CD4-positive, alpha-beta T cell treated with Interferon gamma for 1 hour (primary cell): Measurements from ENCODE around the gene SORCS3.

Experiments used
- DNase-seq: peaks from one replicate; pipeline ENCODE4 v3.0.0-alpha.2; 2020

Gene SORCS3

GRCh38 chr10:104780165-104780564, 139.1 kb downstream of the SORCS3 start:
- no peak for DNase-seq

GRCh38 chr10:104780946-104781595, 140.0 kb downstream of the SORCS3 start:
- DNase-seq, result no peak

- no peak for DNase-seq
Measured at GRCh38 chr10:104784452-104784851, 143.4 kb downstream of the SORCS3 start.

- no peak for DNase-seq
Measured at GRCh38 chr10:104791471-104791870, 150.4 kb downstream of the SORCS3 start.

GRCh38 chr10:104795411-104795810, 154.3 kb downstream of the SORCS3 start:
- DNase-seq, result no peak

GRCh38 chr10:104796823-104797222, 155.7 kb downstream of the SORCS3 start:
- DNase-seq, result no peak

GRCh38 chr10:104802941-104803340, 161.9 kb downstream of the SORCS3 start:
- no peak for DNase-seq

GRCh38 chr10:104804880-104805279, 163.8 kb downstream of the SORCS3 start:
- DNase-seq, result no peak

GRCh38 chr10:104806801-104807200, 165.7 kb downstream of the SORCS3 start:
- DNase-seq, result no peak

GRCh38 chr10:104807581-104808310, 166.7 kb downstream of the SORCS3 start:
- no peak for DNase-seq

- no peak for DNase-seq
Measured at GRCh38 chr10:104809288-104810090, 168.4 kb downstream of the SORCS3 start.

- no peak for DNase-seq
Measured at GRCh38 chr10:104811166-104811565, 170.1 kb downstream of the SORCS3 start.

GRCh38 chr10:104816501-104816900, 175.4 kb downstream of the SORCS3 start:
- no peak for DNase-seq

- no peak for DNase-seq
Measured at GRCh38 chr10:104819731-104820130, 178.6 kb downstream of the SORCS3 start.

- DNase-seq, result no peak
Measured at GRCh38 chr10:104822088-104822487, 181.0 kb downstream of the SORCS3 start.

GRCh38 chr10:104824380-104825006, 183.4 kb downstream of the SORCS3 start:
- DNase-seq, result no peak

- no peak for DNase-seq
Measured at GRCh38 chr10:104831272-104831671, 190.2 kb downstream of the SORCS3 start.

- DNase-seq, result no peak
Measured at GRCh38 chr10:104834580-104834979, 193.5 kb downstream of the SORCS3 start.

GRCh38 chr10:104835422-104835821, 194.3 kb downstream of the SORCS3 start:
- no peak for DNase-seq

GRCh38 chr10:104842704-104843103, 201.6 kb downstream of the SORCS3 start:
- DNase-seq, result no peak

GRCh38 chr10:104844073-104844472, 203.0 kb downstream of the SORCS3 start:
- no peak for DNase-seq

GRCh38 chr10:104850023-104850422, 208.9 kb downstream of the SORCS3 start:
- DNase-seq, result no peak

- DNase-seq, result no peak
Measured at GRCh38 chr10:104867966-104868598, 227.0 kb downstream of the SORCS3 start.
